Sciatic nerve (tissue), 2 donors: ENCODE results near the gene TTC28. TPM values are rescaled to one million over a fixed set of nuclear protein-coding genes. Genes with fewer than 3 reads are reported as not detected.

ENCODE experiments used
- ATAC-seq: fragments of 200-7000 bp; cut with Tn5 transposase; one replicate; pipeline ENCODE4 v1.9.1; 2020; ENCODE audit warnings: mild to moderate bottlenecking, moderate library complexity
- DNase-seq: peaks from one replicate; pipeline ENCODE4 v3.0.0-alpha.2; 2020; ENCODE audit warnings: low spot score
- intact Hi-C: fragments of 100-400 bp; cut with DNase I; formaldehyde crosslinking; loops from one replicate; pipeline ENCODE4 v1.14.2; 2022
- total RNA-seq: library from RNA; stranded (reverse); fragmentation: NEBNext Ultra II Directional; extraction: Animal tissue kit (Norgen Biotek cat#: 25700); gene quantifications from one replicate; pipeline ENCODE4 v1.2.1, GENCODE V29; 2021
- donor health status: DM: no; HTN: no; CAD: no.
- donor health status: DM: no; HTN: no; CAD: no.

TTC28 gene
- total RNA-seq, 1 donor from 2014 or later: 58.4 TPM

- intact Hi-C loops: no loop called here
- ATAC-seq: no peak
- no peak for DNase-seq
These were observed 318.7 kb downstream of the TTC28 start for GRCh38 chr22:28360939-28361338.

DNA sequence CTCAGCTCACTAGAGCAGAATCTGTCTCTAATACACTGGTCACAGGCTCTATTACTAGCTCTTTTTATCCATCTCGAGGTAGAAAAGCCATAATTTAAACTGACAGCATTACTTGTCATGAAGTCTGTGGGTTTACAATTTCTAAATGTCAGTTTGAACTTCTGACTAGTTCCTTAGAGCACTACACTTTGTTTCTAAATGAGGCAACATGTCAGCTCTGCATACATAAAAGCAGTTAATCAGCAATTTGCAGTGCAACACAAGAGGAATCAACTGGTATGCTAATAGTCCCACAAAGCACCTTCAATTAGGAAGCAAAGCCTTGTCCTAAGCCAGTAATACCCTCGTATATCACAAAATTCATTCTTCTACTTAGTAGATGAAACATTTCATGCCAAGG, 321.3 kb downstream of the TTC28 start:
- ATAC-seq (no peak), DNase-seq (no peak)
- intact Hi-C loops: no loop called here

- intact Hi-C loops: no loop called here
- no peak for ATAC-seq
These were observed 322.4 kb downstream of the TTC28 start for GRCh38 chr22:28357193-28357592.

GRCh38 chr22:28351476-28351875, 328.2 kb downstream of the TTC28 start:
- no peak for DNase-seq
- ATAC-seq: no peak
- intact Hi-C loops: no loop called here

More at GRCh38 chr22:28357193-28357592, 322.4 kb downstream of the TTC28 start:
- DNase-seq: no peak

- ATAC-seq (no peak), DNase-seq (no peak)
- intact Hi-C loops: no loop called here
These were observed 330.7 kb downstream of the TTC28 start for GRCh38 chr22:28348613-28349609.

GRCh38 chr22:28346308-28346707, 333.3 kb downstream of the TTC28 start:
- intact Hi-C loops: no loop called here
- ATAC-seq (no peak), DNase-seq (no peak)

- ATAC-seq: peak; percentile 92
- no peak for DNase-seq
- intact Hi-C loops: no loop called here
These were observed 334.5 kb downstream of the TTC28 start for GRCh38 chr22:28344918-28345703.

DNA sequence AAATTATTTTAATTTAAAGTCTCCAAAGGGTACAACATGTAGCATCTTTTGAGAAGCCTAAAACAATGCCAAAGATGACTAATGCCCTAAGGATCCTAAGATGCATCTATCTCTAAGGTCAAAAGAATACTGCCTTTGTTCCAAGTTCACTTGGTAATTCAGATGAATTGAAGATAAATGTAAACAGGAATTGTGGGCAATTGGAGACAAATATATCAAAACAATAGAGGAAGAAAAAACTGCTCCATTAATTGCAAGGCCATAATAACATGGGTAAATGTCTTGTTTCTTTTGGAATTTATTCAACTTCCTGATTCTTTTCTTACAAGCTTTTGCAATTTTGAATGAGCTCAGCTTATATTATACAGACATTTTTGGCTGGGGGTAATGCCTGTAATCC, 338.6 kb downstream of the TTC28 start:
- intact Hi-C loops: no loop called here
- DNase-seq (no peak), ATAC-seq (no peak)

- DNase-seq (no peak), ATAC-seq (no peak)
- intact Hi-C loops: no loop called here
These were observed 346.6 kb downstream of the TTC28 start for GRCh38 chr22:28333088-28333487.

DNA sequence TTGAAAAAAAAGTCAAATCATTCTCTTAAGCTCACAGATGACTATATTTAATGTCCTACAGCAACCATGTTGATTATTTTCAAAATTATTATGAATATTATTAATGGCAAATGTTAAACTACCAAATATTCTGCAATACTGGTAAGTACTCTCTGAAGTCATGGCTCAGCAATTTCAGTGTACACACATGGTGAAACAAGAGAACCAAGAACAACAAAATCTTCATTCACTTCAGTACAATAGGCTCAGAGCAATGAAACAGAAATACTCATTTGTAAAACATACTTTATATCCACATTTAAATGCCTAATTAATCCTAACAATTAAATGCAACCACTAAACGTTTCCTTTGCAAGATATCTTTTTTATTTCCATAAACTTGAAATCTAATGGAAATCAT, 347.2 kb downstream of the TTC28 start:
- peak; percentile 75 for ATAC-seq
- DNase-seq: no peak
- intact Hi-C loops: no loop called here

GRCh38 chr22:28331695-28332094, 347.9 kb downstream of the TTC28 start:
- DNase-seq: no peak
- no peak for ATAC-seq
- intact Hi-C loops: no loop called here

DNA sequence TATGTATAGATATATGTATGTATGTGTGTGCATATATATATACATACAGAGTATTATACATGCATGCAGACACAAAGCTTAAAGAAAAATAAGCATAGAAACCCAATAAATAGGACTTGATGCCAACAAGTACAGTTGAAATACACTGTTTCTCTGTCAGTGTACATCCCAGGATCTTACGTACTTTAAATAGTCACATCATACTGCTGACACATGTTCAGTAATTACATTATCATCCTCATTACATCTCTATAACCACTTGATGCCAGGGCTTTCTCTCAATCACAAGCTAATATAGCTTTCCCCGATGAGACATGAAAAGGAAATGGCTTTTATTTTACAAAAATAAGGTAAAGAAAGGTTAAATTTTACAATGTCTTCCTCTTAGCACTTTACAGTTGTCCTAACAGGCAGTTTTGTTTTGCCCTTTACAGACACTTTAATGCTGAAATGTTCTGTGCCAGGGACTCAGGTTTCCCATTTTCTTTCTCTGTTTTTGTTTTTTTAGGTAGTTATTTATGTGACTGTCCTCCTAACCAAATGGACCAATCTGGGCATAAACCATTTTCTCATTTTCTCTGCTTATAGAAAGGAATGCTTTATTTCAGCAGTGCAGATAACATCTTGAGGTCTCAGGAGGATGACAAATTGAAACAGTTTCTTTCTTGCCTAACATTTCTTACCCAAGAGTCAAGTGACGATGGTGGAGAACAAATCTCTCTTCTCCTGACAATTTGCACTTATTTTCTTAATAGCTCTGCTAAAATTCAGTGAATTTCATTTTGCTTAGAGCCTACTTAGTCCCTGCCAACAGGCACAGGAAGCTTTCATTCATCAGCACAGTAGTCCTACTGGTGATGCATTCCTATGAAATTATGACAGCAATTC, 350.2 kb downstream of the TTC28 start:
- intact Hi-C loops: no loop called here
- ATAC-seq (peak; percentile 76), DNase-seq (no peak)

- ATAC-seq: no peak
- no peak for DNase-seq
- intact Hi-C loops: no loop called here
These were observed 350.9 kb downstream of the TTC28 start for GRCh38 chr22:28328756-28329155.

- ATAC-seq (no peak), DNase-seq (no peak)
- intact Hi-C loops: no loop called here
These were observed 363.6 kb downstream of the TTC28 start for GRCh38 chr22:28316014-28316413.

DNA sequence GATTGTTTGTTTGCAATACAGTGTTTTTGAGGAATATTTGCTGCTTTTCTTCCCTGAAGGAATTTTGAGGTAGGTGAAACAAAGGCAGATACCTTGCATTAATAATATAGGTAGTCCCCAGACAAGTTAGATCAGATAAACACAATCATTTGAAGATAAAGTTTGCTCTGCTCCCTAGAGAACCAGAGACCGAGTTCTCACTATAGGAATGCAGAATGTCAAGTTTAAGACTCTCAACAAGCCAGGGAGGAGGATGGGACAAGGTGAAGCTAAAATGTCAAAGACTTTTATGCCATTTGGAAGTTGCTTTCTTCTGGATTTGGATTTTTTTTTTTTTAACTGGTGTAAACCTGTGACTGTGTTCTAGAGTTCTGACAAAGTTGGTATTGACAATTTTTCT, 364.7 kb downstream of the TTC28 start:
- DNase-seq: no peak
- ATAC-seq: no peak
- intact Hi-C loops: no loop called here

GRCh38 chr22:28310299-28310698, 369.3 kb downstream of the TTC28 start:
- no peak for ATAC-seq
- intact Hi-C loops: no loop called here
- no peak for DNase-seq

GRCh38 chr22:28299753-28300152, 379.9 kb downstream of the TTC28 start:
- intact Hi-C loops: no loop called here
- peak; percentile 83 for ATAC-seq

GRCh38 chr22:28299309-28299708, 380.3 kb downstream of the TTC28 start:
- ATAC-seq: no peak
- DNase-seq: no peak
- intact Hi-C loops: no loop called here

More at GRCh38 chr22:28299753-28300152, 379.9 kb downstream of the TTC28 start:
- no peak for DNase-seq

GRCh38 chr22:28297504-28297903, 382.1 kb downstream of the TTC28 start:
- peak; percentile 50 for ATAC-seq

More at GRCh38 chr22:28297504-28297903, 382.1 kb downstream of the TTC28 start:
- no peak for DNase-seq
- intact Hi-C loops: no loop called here
